HCT116 (cell line): ENCODE measurements around the gene LSAMP. TPM values are rescaled to one million over a fixed set of nuclear protein-coding genes. Genes with fewer than 3 reads are reported as not detected.

Source experiments
- ATAC-seq: fragments of 200-7000 bp; cut with Tn5 transposase; 2 replicates; pipeline ENCODE4 v1.9.1; 2020; ENCODE audit warnings: mild to moderate bottlenecking, moderate library complexity
- BruUV-seq: library from RNA; stranded (reverse); fragments of 400-500 nt; replicated peaks from 2 replicates; lab custom pipeline; 2021; lab: Mats Ljungman, UMichigan
- CTCF ChIA-PET: fragments of 300-600 bp; sonication (Branson Sonifier 250); formaldehyde crosslinking; loops from one replicate; lab custom pipeline; 2021; ENCODE audit warnings: antibody characterized with exemption; lab: Charles Lee
- POLR2A ChIA-PET: fragments of 300-600, 350-600 bp; sonication (Branson Sonifier 250); formaldehyde crosslinking; loops from one replicate; lab custom pipeline; 2021; ENCODE audit warnings: antibody characterized with exemption; lab: Charles Lee
- RAD21 ChIA-PET, 2 experiments: fragments of 300-600 bp; sonication (Branson Sonifier 250); formaldehyde crosslinking; loops; one replicate each; lab custom pipeline; 2023; ENCODE audit warnings: low total read pairs in 2 of 2; ENCODE audit not compliant: uncharacterized antibody in 2 of 2, unreplicated experiment in 2 of 2, low non-redundant PET in 1 of 2; lab: Charles Lee
- DNase-seq: peaks from one replicate; pipeline ENCODE4 v3.0.0-alpha.2; 2010; ENCODE audit warnings: low read depth, low spot score
- H2AFZ ChIP-seq: fragments of 200-600 bp; shearing (Covaris generic), sonication (generic); 2 replicates; pipeline ENCODE4 v1.6.1; 2017; ENCODE audit warnings: low read depth, mixed run types, mixed read lengths, antibody characterized with exemption, low read length; ENCODE audit not compliant: poor library complexity, severe bottlenecking
- H3K27ac ChIP-seq: 2 replicates; pipeline ENCODE4 v1.5.1; 2012; ENCODE audit warnings: low read depth, low read length
- H3K27me3 ChIP-seq: fragments of 200-600 bp; sonication (generic); 2 replicates; pipeline ENCODE4 v1.6.1; 2016; ENCODE audit warnings: mixed run types, low read length, mixed read lengths; ENCODE audit not compliant: insufficient read depth
- H3K36me3 ChIP-seq, 2 experiments: fragments of 200-500 bp in 1 of 2; fragments of 200-600 bp in 1 of 2; sonication (Bioruptor generic) in 1 of 2; sonication (generic) in 1 of 2; 2 replicates each; pipeline versions ENCODE4 v1.5.1 to v1.6.1; 2014 to 2016; ENCODE audit warnings: low read length in 2 of 2, inconsistent platforms in 1 of 2, mixed read lengths in 1 of 2, mixed run types in 1 of 2; ENCODE audit not compliant: insufficient read depth in 2 of 2, control insufficient read depth in 1 of 2
- H3K4me1 ChIP-seq, 2 experiments: fragments of 200-600 bp in 1 of 2; sonication (generic) in 1 of 2; 2 replicates each; pipeline versions ENCODE4 v1.5.1 to v1.6.1; 2012 to 2017; ENCODE audit warnings: low read length in 2 of 2, inconsistent platforms in 1 of 2, mild to moderate bottlenecking in 1 of 2, mixed read lengths in 1 of 2, mixed run types in 1 of 2, moderate library complexity in 1 of 2; ENCODE audit not compliant: insufficient read depth in 2 of 2, control insufficient read depth in 1 of 2
- H3K4me2 ChIP-seq: fragments of 200-600 bp; sonication (generic); 2 replicates; pipeline ENCODE4 v1.6.1; 2017; ENCODE audit warnings: mixed run types, low read length, mixed read lengths
- H3K4me3 ChIP-seq, 2 experiments: fragments of 200-600 bp in 1 of 2; sonication (generic) in 1 of 2; replicated peaks in 1 of 2; 2 replicates each; pipeline ENCODE4 v1.5.1; 2011 to 2016; ENCODE audit warnings: low read length in 2 of 2, control low read depth in 1 of 2, low read depth in 1 of 2, mild to moderate bottlenecking in 1 of 2, mixed read lengths in 1 of 2, mixed run types in 1 of 2
- H3K79me2 ChIP-seq: fragments of 200-600 bp; sonication (generic); 2 replicates; pipeline ENCODE4 v1.6.1; 2017; ENCODE audit warnings: mild to moderate bottlenecking, mixed run types, low read length, moderate library complexity, mixed read lengths; ENCODE audit not compliant: insufficient read depth
- H3K9ac ChIP-seq: fragments of 200-600 bp; sonication (generic); 2 replicates; pipeline ENCODE4 v1.6.1; 2016; ENCODE audit warnings: low read length, mixed read lengths
- H3K9me2 ChIP-seq: fragments of 200-600 bp; sonication (generic), shearing (Covaris generic); 2 replicates; pipeline ENCODE4 v1.6.1; 2017; ENCODE audit warnings: mixed run types, mild to moderate bottlenecking, moderate library complexity; ENCODE audit not compliant: insufficient read depth
- H3K9me3 ChIP-seq, 2 experiments: fragments of 200-500 bp in 1 of 2; fragments of 200-600 bp in 1 of 2; sonication (Bioruptor generic) in 1 of 2; sonication (generic) in 1 of 2; 2 replicates each; pipeline ENCODE4 v1.6.1; 2014 to 2017; ENCODE audit warnings: low read length in 2 of 2, mixed read lengths in 2 of 2, inconsistent platforms in 1 of 2, low read depth in 1 of 2, mild to moderate bottlenecking in 1 of 2, mixed run types in 1 of 2, moderate library complexity in 1 of 2; ENCODE audit not compliant: control insufficient read depth in 1 of 2, insufficient read depth in 1 of 2
- H4K20me1 ChIP-seq: fragments of 200-600 bp; sonication (generic), shearing (Covaris generic); 2 replicates; pipeline ENCODE4 v1.6.1; 2017; ENCODE audit warnings: mixed run types, mild to moderate bottlenecking, moderate library complexity; ENCODE audit not compliant: insufficient read depth
- ELF1 ChIP-seq: IDR thresholded peaks from 2 replicates; pipeline ENCODE4 v1.6.1; 2012; ENCODE audit warnings: low read depth, borderline replicate concordance
- FOSL1 ChIP-seq: IDR thresholded peaks from 2 replicates; pipeline ENCODE4 v1.6.1; 2012; ENCODE audit warnings: low read depth
- JUND ChIP-seq: IDR thresholded peaks from 2 replicates; pipeline ENCODE4 v1.6.1; 2012
- POLR2A ChIP-seq: IDR thresholded peaks from 2 replicates; pipeline ENCODE4 v1.7.0; 2011; ENCODE audit warnings: borderline replicate concordance; ENCODE audit not compliant: insufficient read depth, insufficient read length; ENCODE audit errors: extremely low read depth
- POLR2AphosphoS5 ChIP-seq: IDR thresholded peaks from 2 replicates; pipeline ENCODE4 v1.6.1; 2011; ENCODE audit warnings: mild to moderate bottlenecking, low read depth, low read length, moderate library complexity
- SIN3A ChIP-seq: IDR thresholded peaks from 2 replicates; pipeline ENCODE4 v1.6.1; 2012; ENCODE audit warnings: low read depth
- SP1 ChIP-seq: IDR thresholded peaks from 2 replicates; pipeline ENCODE4 v1.6.1; 2012; ENCODE audit warnings: low read depth
- SRF ChIP-seq: IDR thresholded peaks from 2 replicates; pipeline ENCODE4 v1.6.1; 2012; ENCODE audit warnings: low read depth
- YY1 ChIP-seq: IDR thresholded peaks from 2 replicates; pipeline ENCODE4 v1.6.1; 2011; ENCODE audit warnings: low read length, low read depth, moderate library complexity, mild to moderate bottlenecking; ENCODE audit not compliant: insufficient replicate concordance; ENCODE audit errors: extremely low read depth
- ZFX ChIP-seq: fragments of 450-650 bp; IDR thresholded peaks from 2 replicates; pipeline ENCODE4 v1.6.1; 2017
- intact Hi-C: fragments of 100-400 bp; cut with micrococcal nuclease; formaldehyde crosslinking; loops from 2 replicates; pipeline ENCODE4 v1.10.0; 2022
- total RNA-seq: library from RNA; stranded (reverse); gene quantifications from one replicate; pipeline ENCODE4 v1.2.1, GENCODE V29; 2021; ENCODE audit not compliant: unreplicated experiment
- TF ChIP-seq, protein P1 (sequence below): IDR thresholded peaks from 2 replicates; pipeline ENCODE4 v1.6.1; 2011; ENCODE audit warnings: mild to moderate bottlenecking, low read length, moderate library complexity; ENCODE audit not compliant: insufficient replicate concordance; ENCODE audit errors: extremely low read depth
- TF ChIP-seq, protein P2 (sequence below), 3 experiments: fragments of 200-600 bp in 1 of 3; sonication (generic) in 1 of 3; IDR thresholded peaks in 2 of 3; conservative IDR thresholded peaks in 1 of 3; 2 replicates each; pipeline ENCODE4 v1.5.1; 2012 to 2017; ENCODE audit warnings: low read depth in 2 of 3, low read length in 2 of 3, antibody characterized with exemption in 1 of 3, borderline replicate concordance in 1 of 3, control low read depth in 1 of 3, mild to moderate bottlenecking in 1 of 3, mixed read lengths in 1 of 3, mixed run types in 1 of 3, moderate library complexity in 1 of 3; ENCODE audit not compliant: insufficient read depth in 1 of 3

Gene LSAMP
- total RNA-seq, 1 experiment from 2014 or later: 0.25 TPM

GRCh38 chr3:116103868-116104530 lies 341.3 kb downstream of the LSAMP start (continued):
- TF ChIP-seq, protein P1, sequence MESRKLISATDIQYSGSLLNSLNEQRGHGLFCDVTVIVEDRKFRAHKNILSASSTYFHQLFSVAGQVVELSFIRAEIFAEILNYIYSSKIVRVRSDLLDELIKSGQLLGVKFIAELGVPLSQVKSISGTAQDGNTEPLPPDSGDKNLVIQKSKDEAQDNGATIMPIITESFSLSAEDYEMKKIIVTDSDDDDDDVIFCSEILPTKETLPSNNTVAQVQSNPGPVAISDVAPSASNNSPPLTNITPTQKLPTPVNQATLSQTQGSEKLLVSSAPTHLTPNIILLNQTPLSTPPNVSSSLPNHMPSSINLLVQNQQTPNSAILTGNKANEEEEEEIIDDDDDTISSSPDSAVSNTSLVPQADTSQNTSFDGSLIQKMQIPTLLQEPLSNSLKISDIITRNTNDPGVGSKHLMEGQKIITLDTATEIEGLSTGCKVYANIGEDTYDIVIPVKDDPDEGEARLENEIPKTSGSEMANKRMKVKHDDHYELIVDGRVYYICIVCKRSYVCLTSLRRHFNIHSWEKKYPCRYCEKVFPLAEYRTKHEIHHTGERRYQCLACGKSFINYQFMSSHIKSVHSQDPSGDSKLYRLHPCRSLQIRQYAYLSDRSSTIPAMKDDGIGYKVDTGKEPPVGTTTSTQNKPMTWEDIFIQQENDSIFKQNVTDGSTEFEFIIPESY: no peak
- TF ChIP-seq JUND: no peak
- no peak for TF ChIP-seq SP1
- TF ChIP-seq YY1: no peak
- no peak for TF ChIP-seq POLR2AphosphoS5
- no peak for TF ChIP-seq SRF
- TF ChIP-seq POLR2A: no peak

GRCh38 chr3:116102037-116102436 lies 343.2 kb downstream of the LSAMP start:
- Histone ChIP-seq H3K4me2 (no peak overlapping the region), H3K36me3 (no peaks in the 10 kb centered on the region), H3K9me3 (no peaks in the 10 kb centered on the region), H3K4me3 (no peak overlapping the region), H3K79me2 (no peaks in the 10 kb centered on the region), H3K27ac (no peak overlapping the region), H3K9ac (no peak overlapping the region), H4K20me1 (no peaks in the 10 kb centered on the region), H3K27me3 (no peaks in the 10 kb centered on the region), H3K4me1 (no peaks in the 10 kb centered on the region), H3K9me2 (no peaks in the 10 kb centered on the region), H2AFZ (no peak overlapping the region)
- no peak for TF ChIP-seq SIN3A
- TF ChIP-seq, protein P2, sequence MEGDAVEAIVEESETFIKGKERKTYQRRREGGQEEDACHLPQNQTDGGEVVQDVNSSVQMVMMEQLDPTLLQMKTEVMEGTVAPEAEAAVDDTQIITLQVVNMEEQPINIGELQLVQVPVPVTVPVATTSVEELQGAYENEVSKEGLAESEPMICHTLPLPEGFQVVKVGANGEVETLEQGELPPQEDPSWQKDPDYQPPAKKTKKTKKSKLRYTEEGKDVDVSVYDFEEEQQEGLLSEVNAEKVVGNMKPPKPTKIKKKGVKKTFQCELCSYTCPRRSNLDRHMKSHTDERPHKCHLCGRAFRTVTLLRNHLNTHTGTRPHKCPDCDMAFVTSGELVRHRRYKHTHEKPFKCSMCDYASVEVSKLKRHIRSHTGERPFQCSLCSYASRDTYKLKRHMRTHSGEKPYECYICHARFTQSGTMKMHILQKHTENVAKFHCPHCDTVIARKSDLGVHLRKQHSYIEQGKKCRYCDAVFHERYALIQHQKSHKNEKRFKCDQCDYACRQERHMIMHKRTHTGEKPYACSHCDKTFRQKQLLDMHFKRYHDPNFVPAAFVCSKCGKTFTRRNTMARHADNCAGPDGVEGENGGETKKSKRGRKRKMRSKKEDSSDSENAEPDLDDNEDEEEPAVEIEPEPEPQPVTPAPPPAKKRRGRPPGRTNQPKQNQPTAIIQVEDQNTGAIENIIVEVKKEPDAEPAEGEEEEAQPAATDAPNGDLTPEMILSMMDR (IDR thresholded peaks at IDR 0.05 in 2 of 3, conservative IDR thresholded peaks at IDR 0.05 in 1 of 3; ENCODE audit: borderline replicate concordance in 1 of 3, insufficient read depth in 1 of 3, low read depth in 2 of 3, low read length in 2 of 3): peak in 1 of 3 experiments; percentile 17; a peak in 1 of 6 replicates
- TF ChIP-seq FOSL1: no peak
- TF ChIP-seq ELF1: no peak
- TF ChIP-seq ZFX: no peak
- POLR2A ChIA-PET: no interaction called here
- RAD21 ChIA-PET: no interaction called here
- CTCF ChIA-PET: no interaction called here
- ATAC-seq (no peak), DNase-seq (no peak)
- intact Hi-C loops: no loop called here
- no TSS peak for BruUV-seq
